ENCODE measurements around the gene LASP1NB.
A peak's percentile ranks its signal among the peaks of the same experiment; 100 is the strongest.
"Not testable (repeated sequence)": the region's sequence is repeated elsewhere in the genome, so short reads cannot be mapped to it uniquely, and the experiment has no call there.

The LASP1NB gene

DNA sequence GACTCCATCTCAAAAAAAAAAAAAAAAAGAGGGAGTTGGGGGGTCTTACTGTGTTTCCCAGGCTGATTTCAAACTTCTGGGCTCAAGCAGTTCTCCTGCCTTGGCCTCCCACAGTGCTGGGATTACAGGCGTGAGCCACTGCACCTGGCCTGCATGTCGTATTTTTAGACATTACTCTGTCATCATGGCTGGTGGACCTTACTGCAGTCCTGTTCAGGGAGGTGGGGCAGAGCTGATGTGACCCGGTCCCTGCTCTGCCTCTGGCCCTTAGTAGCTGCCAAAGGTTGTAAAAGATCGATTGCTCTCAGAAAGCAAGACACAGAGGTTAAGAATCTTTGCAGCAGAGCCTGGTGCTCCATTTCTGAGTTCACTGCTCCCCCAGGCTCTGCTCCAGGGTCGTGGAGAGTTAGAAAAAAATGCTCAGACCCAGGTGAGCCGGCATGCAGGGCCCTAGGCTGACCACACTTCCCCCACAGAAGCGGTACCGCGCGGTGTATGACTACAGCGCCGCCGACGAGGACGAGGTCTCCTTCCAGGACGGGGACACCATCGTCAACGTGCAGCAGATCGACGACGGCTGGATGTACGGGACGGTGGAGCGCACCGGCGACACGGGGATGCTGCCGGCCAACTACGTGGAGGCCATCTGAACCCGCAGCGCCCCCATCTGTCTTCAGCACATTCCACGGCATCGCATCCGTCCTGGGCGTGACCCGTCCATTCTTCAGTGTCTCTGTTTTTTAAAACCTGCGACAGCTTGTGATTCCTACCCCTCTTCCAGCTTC, 7.1 kb upstream of the LASP1NB start:
- ATAC-seq = no peak

GRCh38 chr17:38918916-38919315, 6.5 kb upstream of the LASP1NB start:
- ATAC-seq = no peak

- ATAC-seq = no peak
Observed at GRCh38 chr17:38919316-38920078, 5.9 kb upstream of the LASP1NB start.

GRCh38 chr17:38920374-38921291, 4.8 kb upstream of the LASP1NB start:
- ATAC-seq = no peak

DNA sequence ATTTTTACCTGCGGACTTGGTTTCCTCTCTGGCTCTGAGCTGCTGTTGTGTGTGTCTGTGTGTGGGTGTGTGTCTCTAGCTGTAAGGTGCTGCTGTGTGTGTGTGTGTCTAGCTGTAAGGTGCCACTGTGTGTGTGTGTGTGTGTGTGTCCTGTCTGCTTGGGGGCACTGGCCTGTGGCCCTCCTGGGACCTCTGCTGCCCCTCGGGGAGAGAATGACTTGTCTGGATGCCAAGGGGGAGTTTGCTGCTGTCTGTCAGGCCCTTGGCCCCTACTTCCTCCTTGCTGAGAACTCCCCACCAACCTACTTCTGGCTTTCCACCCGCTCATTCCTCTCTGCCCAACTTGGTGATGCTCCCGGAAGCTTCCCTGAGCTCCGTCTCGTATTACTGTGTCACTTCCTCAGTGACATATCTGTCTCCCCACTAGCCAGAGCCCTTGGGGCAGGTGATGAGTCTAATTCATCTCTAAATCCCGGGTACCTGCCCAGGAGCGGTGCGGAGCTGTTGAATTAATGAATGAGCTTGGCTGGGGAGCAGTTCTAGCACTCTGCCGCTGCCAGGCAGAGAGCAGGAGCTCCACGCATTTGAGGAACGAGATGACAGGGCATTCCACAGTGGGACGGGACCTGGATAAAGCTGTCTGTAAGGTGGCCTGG, 3.5 kb upstream of the LASP1NB start:
- no peak for ATAC-seq

DNA sequence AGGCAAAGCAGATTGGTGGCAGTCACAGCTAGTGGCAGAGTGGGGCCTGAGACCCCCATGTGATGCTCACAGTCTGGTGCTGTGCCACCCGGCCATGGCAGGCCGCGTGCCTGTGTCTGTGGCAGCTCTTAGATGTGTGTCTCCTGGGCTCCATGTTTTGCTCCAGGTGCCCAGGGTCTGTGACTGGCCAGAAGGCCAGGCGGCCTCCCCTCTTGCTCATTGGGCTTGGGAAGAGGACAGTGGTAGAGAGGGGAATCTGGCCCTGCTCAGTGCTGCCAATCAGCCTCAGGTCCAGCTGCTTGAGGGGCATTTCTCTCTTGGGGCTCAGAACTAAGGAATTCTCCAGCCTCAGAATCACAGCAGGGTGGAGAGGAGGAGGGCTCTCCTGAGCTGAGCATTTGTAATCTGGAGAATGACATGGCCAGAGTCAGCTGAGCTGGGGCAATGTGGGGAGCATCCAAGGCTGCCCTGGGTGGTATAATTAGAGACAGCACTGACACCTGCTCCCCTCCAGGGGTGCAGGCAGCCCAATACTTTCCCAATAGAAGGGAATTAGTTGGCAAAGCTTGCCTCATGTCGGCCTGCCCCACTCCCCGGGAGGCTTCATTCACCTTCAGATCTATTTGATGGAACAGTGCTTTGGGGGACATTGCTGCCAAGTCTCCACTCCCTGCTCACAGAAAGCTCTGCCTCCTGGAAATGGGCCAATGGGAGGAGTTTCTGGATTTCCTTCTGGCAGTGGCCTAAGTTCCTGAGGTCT, 2.7 kb upstream of the LASP1NB start:
- no peak for ATAC-seq

DNA sequence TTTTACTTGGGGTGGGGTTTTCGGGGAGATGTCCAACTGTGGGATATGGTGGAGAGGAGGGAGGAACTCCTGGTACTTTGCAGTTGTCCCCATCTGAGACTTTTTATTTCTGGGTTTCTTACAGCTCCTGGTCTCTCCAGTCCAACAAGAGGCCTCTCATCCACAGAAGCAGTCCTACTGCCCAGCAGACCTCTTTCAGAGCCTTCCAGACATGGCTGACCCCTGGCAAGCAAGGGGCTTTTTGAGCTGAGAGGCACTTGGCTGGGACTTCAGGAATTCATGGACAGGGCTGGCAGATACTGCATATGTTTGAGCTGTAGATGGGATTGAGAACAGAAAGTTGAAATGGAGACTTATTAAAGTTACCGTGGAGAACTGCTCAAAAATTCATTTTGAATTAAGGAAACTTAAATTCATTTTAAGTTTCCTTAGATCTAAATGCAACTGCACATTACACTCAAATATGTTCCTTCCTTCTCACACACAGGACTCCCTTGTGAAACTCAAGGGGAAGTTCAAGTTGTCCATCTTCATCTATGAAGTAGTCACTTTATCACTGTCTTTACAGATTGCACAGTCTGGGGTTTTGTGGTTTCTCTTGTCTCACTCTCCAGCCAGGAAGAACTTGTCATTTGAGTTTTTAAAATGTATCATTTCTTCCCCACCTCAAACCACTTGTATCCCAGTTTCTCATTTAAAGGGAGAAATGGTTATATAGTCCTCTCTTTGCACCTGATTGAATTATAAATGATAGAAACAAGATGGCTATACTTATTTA, 1.1 kb downstream of the LASP1NB start:
- peak; percentile 57 to 71 for ATAC-seq

DNA sequence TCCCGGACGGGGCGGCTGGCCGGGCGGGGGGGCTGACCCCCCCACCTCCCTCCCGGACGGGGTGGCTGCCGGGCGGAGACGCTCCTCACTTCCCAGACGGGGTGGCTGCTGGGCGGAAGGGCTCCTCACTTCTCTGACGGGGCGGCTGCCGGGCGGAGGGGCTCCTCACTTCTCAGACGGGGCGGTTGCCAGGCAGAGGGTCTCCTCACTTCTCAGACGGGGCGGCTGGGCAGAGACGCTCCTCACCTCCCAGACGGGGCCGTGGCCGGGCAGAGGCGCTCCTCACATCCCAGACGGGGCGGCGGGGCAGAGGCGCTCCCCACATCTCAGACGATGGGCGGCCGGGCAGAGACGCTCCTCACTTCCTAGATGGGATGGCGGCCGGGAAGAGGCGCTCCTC, 5.4 kb downstream of the LASP1NB start:
- ATAC-seq = not testable (repeated sequence)

DNA sequence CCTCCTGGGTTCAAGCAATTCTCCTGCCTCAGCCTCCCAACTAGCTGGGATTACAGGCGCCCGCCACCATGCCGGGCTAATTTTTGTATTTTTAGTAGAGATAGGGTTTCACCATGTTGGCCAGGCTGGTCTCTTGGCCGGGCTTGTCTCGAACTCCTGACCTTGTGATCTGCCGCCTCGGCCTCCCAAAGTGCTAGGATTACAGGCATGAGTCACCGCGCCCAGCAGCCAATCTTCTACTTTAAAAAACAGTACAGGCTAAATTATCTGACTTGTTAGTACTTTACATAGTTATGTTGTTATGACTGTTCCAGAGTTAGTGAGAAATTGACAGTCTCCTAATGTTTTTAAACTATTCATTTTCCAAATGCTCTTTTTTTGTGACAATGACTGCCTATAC, 8.5 kb downstream of the LASP1NB start:
- not testable (repeated sequence) for ATAC-seq

DNA sequence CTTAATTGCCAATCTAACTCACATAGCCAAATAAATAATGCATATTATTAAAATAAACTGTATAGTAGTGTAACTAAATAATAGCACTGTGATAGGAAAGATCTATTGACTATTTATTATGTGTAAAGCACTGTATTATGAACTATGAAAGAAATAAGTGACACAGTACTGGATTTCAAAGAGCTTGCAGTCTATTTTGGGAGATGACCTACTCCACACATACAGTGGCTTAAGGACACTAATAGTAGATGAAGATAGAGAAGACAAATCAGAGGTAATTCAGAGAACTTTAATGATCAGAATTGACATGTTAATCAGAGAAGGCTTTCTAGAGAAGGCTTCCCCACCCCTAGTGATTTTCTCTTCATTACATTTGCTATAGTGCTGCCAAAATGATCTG, 14.6 kb downstream of the LASP1NB start:
- no peak for ATAC-seq

- ATAC-seq = no peak
Observed at GRCh38 chr17:38940404-38940803, 15.0 kb downstream of the LASP1NB start.

DNA sequence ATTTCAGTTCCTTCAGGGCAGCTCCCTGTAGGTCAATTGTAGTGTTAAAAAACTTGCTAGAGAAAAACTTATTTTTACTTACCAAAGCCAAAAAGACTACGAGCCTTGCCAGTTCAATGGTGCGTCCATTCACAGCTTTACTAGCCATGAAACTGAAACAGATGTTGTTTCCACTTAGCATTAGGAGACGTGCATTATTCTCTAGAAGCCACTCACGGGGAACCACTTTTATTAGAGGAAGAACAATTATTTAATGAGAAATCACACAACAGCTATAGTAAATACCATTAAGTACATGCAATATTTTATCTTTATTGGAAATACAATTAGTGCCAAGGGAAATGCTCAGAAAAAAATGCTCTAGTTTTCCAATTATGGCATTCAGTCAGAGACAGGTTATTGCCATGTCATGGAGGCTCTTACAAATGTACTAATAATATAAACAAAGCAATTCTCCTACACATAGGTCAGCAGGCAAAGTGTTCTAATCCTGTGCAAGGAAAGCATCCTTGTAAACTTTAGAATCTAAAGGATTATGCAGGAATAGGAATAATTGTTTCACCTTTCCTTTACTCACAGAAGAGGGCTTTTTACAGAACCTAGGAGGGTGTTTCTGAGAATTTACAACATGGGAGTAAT, 17.4 kb downstream of the LASP1NB start:
- no peak for ATAC-seq

DNA sequence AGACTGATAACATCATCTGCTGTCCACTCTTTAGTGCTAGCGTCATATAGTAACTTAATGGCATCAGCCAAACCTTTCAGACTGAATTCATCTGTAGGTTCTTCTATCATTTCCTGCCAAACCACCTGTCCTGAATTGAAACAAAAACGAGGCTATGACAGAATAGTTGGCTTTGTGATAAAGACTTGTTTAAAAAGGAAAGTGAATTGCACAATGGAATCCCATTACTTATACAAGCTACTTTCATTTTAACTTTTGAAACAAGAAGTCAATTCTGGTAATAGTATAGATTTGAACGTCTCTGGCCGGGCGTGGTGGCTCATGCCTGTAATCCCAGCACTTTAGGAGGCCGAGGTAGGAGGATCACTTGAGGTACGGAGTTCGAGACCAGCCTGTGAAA, 18.2 kb downstream of the LASP1NB start:
- peak; percentile 41 for ATAC-seq

DNA sequence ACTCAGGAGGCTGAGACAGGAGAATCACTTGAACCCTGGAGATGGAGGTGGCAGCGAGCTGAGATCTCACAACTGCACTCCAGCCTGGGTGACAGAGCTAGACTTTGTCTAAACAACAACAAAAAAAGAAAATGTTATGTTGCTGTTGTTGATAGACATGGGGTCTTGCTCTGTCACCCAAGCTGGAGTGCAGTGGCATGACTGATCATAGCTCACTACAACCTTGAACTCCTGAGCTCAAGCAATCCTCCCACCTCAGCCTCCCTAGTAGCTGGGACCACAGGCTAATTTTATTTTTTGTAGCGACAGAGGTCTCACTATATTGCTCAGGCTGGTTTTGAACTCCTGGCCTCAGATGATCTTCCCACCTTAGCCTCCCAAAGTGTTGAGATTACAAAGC, 21.8 kb downstream of the LASP1NB start:
- no peak for ATAC-seq

DNA sequence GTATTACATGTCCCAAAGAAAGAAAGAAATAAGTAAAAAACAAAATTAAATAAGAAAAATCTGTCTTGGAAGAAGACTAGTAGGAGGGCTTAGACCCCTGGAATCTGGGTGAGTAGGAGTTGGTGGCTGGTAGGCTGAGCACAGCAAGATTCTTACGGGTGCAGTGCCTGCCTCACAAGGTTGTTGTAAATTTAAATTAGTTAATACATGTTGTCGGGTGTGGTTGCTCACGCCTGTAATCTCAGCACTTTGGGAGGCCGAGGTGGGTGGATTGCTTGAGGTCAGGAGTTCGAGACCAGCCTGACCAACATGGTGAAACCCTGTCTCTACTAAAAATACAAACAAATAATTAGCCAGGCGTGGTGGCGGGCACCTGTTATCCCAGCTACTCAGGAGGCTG, 28.4 kb downstream of the LASP1NB start:
- ATAC-seq = not testable (repeated sequence)

DNA sequence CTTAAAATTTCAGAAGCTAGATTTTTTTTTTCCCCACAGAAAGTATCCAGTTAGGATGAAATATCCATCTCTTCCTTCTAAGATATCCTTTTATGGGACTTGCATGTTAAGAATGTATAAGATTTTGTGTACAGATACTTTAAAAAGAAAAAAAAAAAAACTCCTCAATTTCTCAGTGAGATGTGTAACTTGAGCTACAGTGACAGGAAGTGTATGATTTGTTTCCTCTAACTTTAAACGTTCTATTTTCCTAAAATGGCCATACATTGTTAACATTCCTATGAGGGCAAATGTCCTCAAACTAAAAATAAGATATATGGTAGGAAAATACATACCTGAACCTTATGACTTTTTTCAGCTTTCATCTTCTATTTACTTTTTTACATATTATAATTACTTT, 32.9 kb downstream of the LASP1NB start:
- ATAC-seq = no peak

- ATAC-seq = no peak
Observed at GRCh38 chr17:38958756-38959155, 33.3 kb downstream of the LASP1NB start.

- ATAC-seq = no peak
Observed at GRCh38 chr17:38959508-38959907, 34.1 kb downstream of the LASP1NB start.

- peak in 1 of 2 donors; percentile 49 for ATAC-seq
Observed at GRCh38 chr17:38960402-38960801, 35.0 kb downstream of the LASP1NB start.

GRCh38 chr17:38961413-38961812, 36.0 kb downstream of the LASP1NB start:
- no peak for ATAC-seq
